HepG2 (cell line): ENCODE measurements around the gene ZAR1L. TPM values are rescaled to one million over a fixed set of nuclear protein-coding genes. Genes with fewer than 3 reads are reported as not detected.

Source experiments
- ATAC-seq: fragments of 200-7000 bp; cut with Tn5 transposase; 3 replicates; pipeline ENCODE4 v1.9.1; 2020; ENCODE audit warnings: mild to moderate bottlenecking, moderate library complexity
- BruUV-seq: library from RNA; stranded (reverse); fragments of 400-500 nt; replicated peaks from 2 replicates; lab custom pipeline; 2021; lab: Mats Ljungman, UMichigan
- CTCF ChIA-PET: fragments of 300-600 bp; formaldehyde crosslinking; extraction: SDS; loops from one replicate; lab custom pipeline; 2021; ENCODE audit warnings: low total read pairs, inconsistent platforms, low intra/inter-chr PET ratio; lab: Yijun Ruan, JAX
- POLR2A ChIA-PET: fragments of 350-600 bp; sonication (Branson Sonifier 250); formaldehyde crosslinking; loops from one replicate; lab custom pipeline; 2020; ENCODE audit warnings: antibody characterized with exemption, inconsistent platforms; lab: Yijun Ruan, JAX
- DNase-seq: peaks from one replicate; pipeline ENCODE4 v3.0.0-alpha.2; 2015; ENCODE audit warnings: low spot score
- FAIRE-seq: peaks from 3 replicates; lab custom pipeline; 2011; peaks lifted over from hg19 to GRCh38; lab: Jason Lieb, UNC
- H2AFZ ChIP-seq: one replicate; pipeline ENCODE4 v1.6.1; 2011; ENCODE audit warnings: low read length, inconsistent platforms
- H3K27ac ChIP-seq: fragments of 300-600 bp; 3 replicates; pipeline ENCODE4 v1.8.0; 2011; ENCODE audit warnings: mixed run types, mild to moderate bottlenecking, mixed read lengths, low read length, inconsistent platforms; ENCODE audit not compliant: insufficient read depth; ENCODE audit errors: extremely low read length
- H3K27me3 ChIP-seq, 2 experiments: fragments of 200-600 bp in 1 of 2; 2 replicates in 1 of 2; 3 replicates in 1 of 2; pipeline versions ENCODE4 v1.6.0 to v1.8.0; 2011; ENCODE audit warnings: low read length in 2 of 2, mild to moderate bottlenecking in 2 of 2, moderate library complexity in 2 of 2, inconsistent platforms in 1 of 2; ENCODE audit not compliant: insufficient read depth in 2 of 2, control insufficient read depth in 1 of 2
- H3K36me3 ChIP-seq, 2 experiments: fragments of 200-600 bp in 1 of 2; replicated peaks in 1 of 2; 2 replicates in 1 of 2; 3 replicates in 1 of 2; pipeline versions ENCODE4 v1.5.1 to v1.8.0; 2011; ENCODE audit warnings: low read length in 2 of 2, inconsistent platforms in 1 of 2; ENCODE audit not compliant: insufficient read depth in 2 of 2, control insufficient read depth in 1 of 2
- H3K4me1 ChIP-seq: 2 replicates; pipeline ENCODE4 v1.5.1; 2012; ENCODE audit warnings: low read length, inconsistent platforms; ENCODE audit not compliant: insufficient read depth
- H3K4me2 ChIP-seq: 2 replicates; pipeline ENCODE4 v1.6.0; 2011; ENCODE audit warnings: low read depth, low read length, inconsistent platforms
- H3K4me3 ChIP-seq, 3 experiments: fragments of 200-600 bp in 1 of 3; sonication (generic), shearing (Covaris generic) in 1 of 3; replicated peaks in 1 of 3; 2 replicates each; pipeline ENCODE4 v1.5.1; 2011 to 2016; ENCODE audit warnings: low read length in 3 of 3, inconsistent platforms in 2 of 3, low read depth in 2 of 3, mild to moderate bottlenecking in 2 of 3, control low read depth in 1 of 3, mixed read lengths in 1 of 3; ENCODE audit not compliant: insufficient read depth in 1 of 3
- H3K79me2 ChIP-seq: one replicate; pipeline ENCODE4 v1.6.1; 2011; ENCODE audit warnings: low read length, inconsistent platforms; ENCODE audit not compliant: insufficient read depth
- H3K9ac ChIP-seq: 2 replicates; pipeline ENCODE4 v1.6.0; 2011; ENCODE audit warnings: mild to moderate bottlenecking, low read depth, low read length, inconsistent platforms; ENCODE audit not compliant: insufficient read depth
- H3K9me3 ChIP-seq: 2 replicates; pipeline ENCODE4 v1.5.1; 2012; ENCODE audit warnings: mild to moderate bottlenecking, low read length
- H4K20me1 ChIP-seq: 2 replicates; pipeline ENCODE4 v1.6.0; 2011; ENCODE audit warnings: inconsistent platforms, mild to moderate bottlenecking, low read length, moderate library complexity; ENCODE audit not compliant: insufficient read depth
- AHR ChIP-seq: IDR thresholded peaks from 2 replicates; pipeline ENCODE4 v1.6.1; 2018; ENCODE audit warnings: missing genetic modification reagents, missing compliant biosample characterization
- ATM ChIP-seq: fragments of 450-650 bp; IDR thresholded peaks from 2 replicates; pipeline ENCODE4 v1.7.1; 2017; ENCODE audit warnings: mild to moderate bottlenecking, borderline replicate concordance
- BRD4 ChIP-seq: sonication (generic); formaldehyde crosslinking; IDR thresholded peaks from 2 replicates; pipeline ENCODE4 v1.4.0; 2020; ENCODE audit warnings: missing genetic modification reagents
- CENPT ChIP-seq: sonication (generic); formaldehyde crosslinking; IDR thresholded peaks from 2 replicates; pipeline ENCODE4 v1.8.0; 2022; ENCODE audit warnings: low read depth, mild to moderate bottlenecking, moderate library complexity, missing genetic modification reagents
- KAT8 ChIP-seq: IDR thresholded peaks from 2 replicates; pipeline ENCODE4 v1.6.1; 2016; ENCODE audit warnings: missing genetic modification reagents, missing compliant biosample characterization
- KLF16 ChIP-seq, 2 experiments: sonication (generic) in 1 of 2; formaldehyde crosslinking in 1 of 2; IDR thresholded peaks; 2 replicates each; pipeline versions ENCODE4 v1.6.1 to v1.8.0; 2016 to 2023; ENCODE audit warnings: missing genetic modification reagents in 2 of 2, missing compliant biosample characterization in 1 of 2
- MTF2 ChIP-seq: sonication (generic); formaldehyde crosslinking; IDR thresholded peaks from 2 replicates; pipeline ENCODE4 v1.5.0; 2020; ENCODE audit warnings: missing genetic modification reagents, borderline replicate concordance
- PPARG ChIP-seq: conservative IDR thresholded peaks from 2 replicates; pipeline ENCODE4 v1.6.1; 2016; ENCODE audit warnings: missing biosample characterization, missing genetic modification reagents
- SNRNP70 ChIP-seq: fragments of 200-400 bp; formaldehyde crosslinking; IDR thresholded peaks from 2 replicates; pipeline ENCODE4 v1.6.1; 2017; ENCODE audit warnings: mild to moderate bottlenecking, low read depth, low read length, moderate library complexity
- TMF1 ChIP-seq: sonication (generic); formaldehyde crosslinking; IDR thresholded peaks from 2 replicates; pipeline ENCODE4 v1.8.1; 2022; ENCODE audit warnings: low read depth, missing genetic modification reagents
- TOE1 ChIP-seq: sonication (generic); formaldehyde crosslinking; IDR thresholded peaks from 2 replicates; pipeline ENCODE4 v1.4.0; 2020; ENCODE audit warnings: mild to moderate bottlenecking, missing genetic modification reagents
- ZNF501 ChIP-seq: sonication (generic); formaldehyde crosslinking; IDR thresholded peaks from 2 replicates; pipeline ENCODE4 v1.5.1; 2020; ENCODE audit warnings: mild to moderate bottlenecking, moderate library complexity, missing genetic modification reagents
- ZNF839 ChIP-seq: sonication (generic); formaldehyde crosslinking; IDR thresholded peaks from 2 replicates; pipeline ENCODE4 v1.4.0; 2020; ENCODE audit warnings: missing genetic modification reagents, mild to moderate bottlenecking, borderline replicate concordance
- WGBS: methylation state at CpG from one replicate; pipeline ENCODE4 v1.1.6; 2017; ENCODE audit warnings: low lambda C conversion rate; 5-methylcytosine and 5-hydroxymethylcytosine counted together
- in situ Hi-C: cut with HindIII; loops from 2 replicates; pipeline ENCODE4 v1.10.0; 2017; ENCODE audit warnings: low pct_unique_long_range_greater_than_20kb; ENCODE audit not compliant: extremely low pct_ligation_motif_present
- intact Hi-C: fragments of 100-400 bp; cut with micrococcal nuclease; formaldehyde crosslinking; loops from one replicate; pipeline ENCODE4 v1.10.0; 2022; ENCODE audit not compliant: unreplicated experiment
- polyA plus RNA-seq, 8 experiments: library from polyadenylated mRNA; depleted of rRNA in 3 of 8; stranded (reverse) in 7 of 8; unstranded in 1 of 8; fragments of >200 nt; fragmentation: Illumina TruSeq in 4 of 8; extraction: Trizol in 4 of 8; gene quantifications; 2 replicates each; pipeline versions ENCODE4 v1.2.1 to v1.2.3, GENCODE V29; 2011 to 2016; ENCODE audit warnings: low read depth in 4 of 8, missing spikeins in 1 of 8, mixed read lengths in 1 of 8; ENCODE audit not compliant: insufficient read depth in 1 of 8
- total RNA-seq, 5 experiments: library from RNA; depleted of rRNA; stranded (reverse); fragments of >200 nt; fragmentation: Illumina TruSeq; extraction: Trizol; gene quantifications; 2 replicates each; pipeline ENCODE4 v1.2.3, GENCODE V29; 2016; ENCODE audit warnings: low read depth in 1 of 5
- TF ChIP-seq, protein P1 (sequence below): sonication (generic); formaldehyde crosslinking; IDR thresholded peaks from 2 replicates; pipeline ENCODE4 v1.4.0; 2020; ENCODE audit warnings: missing genetic modification reagents
- TF ChIP-seq, protein P2 (sequence below): IDR thresholded peaks from 2 replicates; pipeline ENCODE4 v1.6.1; 2016; ENCODE audit warnings: missing biosample characterization, missing genetic modification reagents, low read depth
- TF ChIP-seq, protein P3 (sequence below): sonication (generic); formaldehyde crosslinking; IDR thresholded peaks from 2 replicates; pipeline ENCODE4 v1.4.0; 2020; ENCODE audit warnings: missing genetic modification reagents, borderline replicate concordance

Gene ZAR1L
- total and polyA plus RNA-seq, 2 of the 13 experiments (the other 11 are each of a cell fraction or from before 2014, with no cell fraction given) = 0.09 TPM; not detected in 1

DNA sequence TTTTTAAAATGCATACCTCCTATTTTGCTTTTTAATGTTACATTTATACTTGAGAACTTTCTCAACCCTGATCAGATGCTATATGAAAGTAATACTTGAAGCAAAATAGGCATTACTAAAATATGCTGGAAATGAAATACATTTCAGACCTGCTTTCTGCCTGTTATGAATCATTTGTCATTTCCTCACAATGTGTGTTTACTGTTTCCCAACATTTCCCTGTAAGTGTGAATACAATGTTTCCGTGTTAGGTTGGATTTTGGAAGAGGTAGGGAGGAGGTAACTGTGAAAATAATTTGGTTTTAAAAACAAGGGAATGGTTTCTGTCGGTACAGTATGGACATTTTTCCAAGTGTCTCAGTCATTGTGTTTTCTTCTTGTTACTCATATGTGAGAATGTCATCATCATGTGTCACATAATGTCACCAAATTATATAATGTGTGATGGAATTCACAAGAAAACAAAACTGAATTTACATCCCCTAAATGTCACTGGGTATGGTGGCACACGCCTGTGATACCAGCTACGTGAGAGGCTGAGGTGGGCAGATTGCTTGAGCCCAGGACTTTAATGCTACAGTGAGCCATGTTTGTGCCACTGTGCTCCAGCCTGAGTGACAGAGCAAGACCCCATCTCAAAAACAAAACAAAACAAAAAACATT lies 43.0 kb downstream of the ZAR1L start:
- H3K36me3 ChIP-seq = peaks cover 3 to 28% of the 10 kb centered on the region in 2 experiments; a peak in 4 of 5 replicates
- peaks cover 12% of the 10 kb centered on the region for H3K4me1 ChIP-seq
- no peaks in the 10 kb centered on the region for H3K79me2 ChIP-seq
- intact Hi-C loops = no loop called here
- H4K20me1 ChIP-seq = no peaks in the 10 kb centered on the region
- H3K4me2 ChIP-seq = no peak overlapping the region
- H2AFZ ChIP-seq = no peak overlapping the region
- no peaks in the 10 kb centered on the region for H3K27me3 ChIP-seq
- POLR2A ChIA-PET = no interaction called here
- no TSS peak for BruUV-seq
- 91% methylated on average over 4 of the region's 4 CpGs for WGBS
- no peak for FAIRE-seq
- H3K9ac ChIP-seq = no peak overlapping the region
- DNase-seq = no peak
- ATAC-seq = no peak
- H3K4me3 ChIP-seq = no peak overlapping the region
- no peaks in the 10 kb centered on the region for H3K9me3 ChIP-seq
- no peak overlapping the region for H3K27ac ChIP-seq
- in situ Hi-C loops = no loop called here
- CTCF ChIA-PET = no interaction called here
- TF ChIP-seq ATM (no peak), KLF16 (CRISPR knock-in tag; IDR thresholded peaks at IDR 0.05) (no peak), ZNF501 (CRISPR knock-in tag) (no peak), AHR (no peak), ZNF839 (CRISPR knock-in tag) (no peak), SNRNP70 (no peak), KAT8 (CRISPR knock-in tag) (no peak), PPARG (CRISPR knock-in tag) (no peak), TMF1 (CRISPR knock-in tag) (no peak), TOE1 (CRISPR knock-in tag) (no peak), BRD4 (CRISPR knock-in tag) (no peak), CENPT (CRISPR knock-in tag) (no peak), MTF2 (CRISPR knock-in tag) (no peak)
- TF ChIP-seq, protein P1, sequence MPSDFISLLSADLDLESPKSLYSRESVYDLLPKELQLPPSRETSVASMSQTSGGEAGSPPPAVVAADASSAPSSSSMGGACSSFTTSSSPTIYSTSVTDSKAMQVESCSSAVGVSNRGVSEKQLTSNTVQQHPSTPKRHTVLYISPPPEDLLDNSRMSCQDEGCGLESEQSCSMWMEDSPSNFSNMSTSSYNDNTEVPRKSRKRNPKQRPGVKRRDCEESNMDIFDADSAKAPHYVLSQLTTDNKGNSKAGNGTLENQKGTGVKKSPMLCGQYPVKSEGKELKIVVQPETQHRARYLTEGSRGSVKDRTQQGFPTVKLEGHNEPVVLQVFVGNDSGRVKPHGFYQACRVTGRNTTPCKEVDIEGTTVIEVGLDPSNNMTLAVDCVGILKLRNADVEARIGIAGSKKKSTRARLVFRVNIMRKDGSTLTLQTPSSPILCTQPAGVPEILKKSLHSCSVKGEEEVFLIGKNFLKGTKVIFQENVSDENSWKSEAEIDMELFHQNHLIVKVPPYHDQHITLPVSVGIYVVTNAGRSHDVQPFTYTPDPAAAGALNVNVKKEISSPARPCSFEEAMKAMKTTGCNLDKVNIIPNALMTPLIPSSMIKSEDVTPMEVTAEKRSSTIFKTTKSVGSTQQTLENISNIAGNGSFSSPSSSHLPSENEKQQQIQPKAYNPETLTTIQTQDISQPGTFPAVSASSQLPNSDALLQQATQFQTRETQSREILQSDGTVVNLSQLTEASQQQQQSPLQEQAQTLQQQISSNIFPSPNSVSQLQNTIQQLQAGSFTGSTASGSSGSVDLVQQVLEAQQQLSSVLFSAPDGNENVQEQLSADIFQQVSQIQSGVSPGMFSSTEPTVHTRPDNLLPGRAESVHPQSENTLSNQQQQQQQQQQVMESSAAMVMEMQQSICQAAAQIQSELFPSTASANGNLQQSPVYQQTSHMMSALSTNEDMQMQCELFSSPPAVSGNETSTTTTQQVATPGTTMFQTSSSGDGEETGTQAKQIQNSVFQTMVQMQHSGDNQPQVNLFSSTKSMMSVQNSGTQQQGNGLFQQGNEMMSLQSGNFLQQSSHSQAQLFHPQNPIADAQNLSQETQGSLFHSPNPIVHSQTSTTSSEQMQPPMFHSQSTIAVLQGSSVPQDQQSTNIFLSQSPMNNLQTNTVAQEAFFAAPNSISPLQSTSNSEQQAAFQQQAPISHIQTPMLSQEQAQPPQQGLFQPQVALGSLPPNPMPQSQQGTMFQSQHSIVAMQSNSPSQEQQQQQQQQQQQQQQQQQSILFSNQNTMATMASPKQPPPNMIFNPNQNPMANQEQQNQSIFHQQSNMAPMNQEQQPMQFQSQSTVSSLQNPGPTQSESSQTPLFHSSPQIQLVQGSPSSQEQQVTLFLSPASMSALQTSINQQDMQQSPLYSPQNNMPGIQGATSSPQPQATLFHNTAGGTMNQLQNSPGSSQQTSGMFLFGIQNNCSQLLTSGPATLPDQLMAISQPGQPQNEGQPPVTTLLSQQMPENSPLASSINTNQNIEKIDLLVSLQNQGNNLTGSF (CRISPR knock-in tag) = no peak
- TF ChIP-seq, protein P2, sequence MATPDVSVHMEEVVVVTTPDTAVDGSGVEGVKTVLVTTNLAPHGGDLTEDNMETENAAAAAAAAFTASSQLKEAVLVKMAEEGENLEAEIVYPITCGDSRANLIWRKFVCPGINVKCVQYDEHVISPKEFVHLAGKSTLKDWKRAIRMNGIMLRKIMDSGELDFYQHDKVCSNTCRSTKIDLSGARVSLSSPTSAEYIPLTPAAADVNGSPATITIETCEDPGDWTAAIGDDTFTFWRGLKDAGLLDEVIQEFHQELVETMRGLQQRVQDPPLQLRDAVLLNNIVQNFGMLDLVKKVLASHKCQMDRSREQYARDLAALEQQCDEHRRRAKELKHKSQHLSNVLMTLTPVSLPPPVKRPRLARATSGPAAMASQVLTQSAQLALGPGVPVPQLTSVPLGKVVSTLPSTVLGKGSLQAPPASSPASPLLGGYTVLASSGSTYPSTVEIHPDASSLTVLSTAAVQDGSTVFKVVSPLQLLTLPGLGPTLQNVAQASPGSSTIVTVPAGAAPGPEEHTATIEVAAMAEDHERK = no peak
- TF ChIP-seq, protein P3, sequence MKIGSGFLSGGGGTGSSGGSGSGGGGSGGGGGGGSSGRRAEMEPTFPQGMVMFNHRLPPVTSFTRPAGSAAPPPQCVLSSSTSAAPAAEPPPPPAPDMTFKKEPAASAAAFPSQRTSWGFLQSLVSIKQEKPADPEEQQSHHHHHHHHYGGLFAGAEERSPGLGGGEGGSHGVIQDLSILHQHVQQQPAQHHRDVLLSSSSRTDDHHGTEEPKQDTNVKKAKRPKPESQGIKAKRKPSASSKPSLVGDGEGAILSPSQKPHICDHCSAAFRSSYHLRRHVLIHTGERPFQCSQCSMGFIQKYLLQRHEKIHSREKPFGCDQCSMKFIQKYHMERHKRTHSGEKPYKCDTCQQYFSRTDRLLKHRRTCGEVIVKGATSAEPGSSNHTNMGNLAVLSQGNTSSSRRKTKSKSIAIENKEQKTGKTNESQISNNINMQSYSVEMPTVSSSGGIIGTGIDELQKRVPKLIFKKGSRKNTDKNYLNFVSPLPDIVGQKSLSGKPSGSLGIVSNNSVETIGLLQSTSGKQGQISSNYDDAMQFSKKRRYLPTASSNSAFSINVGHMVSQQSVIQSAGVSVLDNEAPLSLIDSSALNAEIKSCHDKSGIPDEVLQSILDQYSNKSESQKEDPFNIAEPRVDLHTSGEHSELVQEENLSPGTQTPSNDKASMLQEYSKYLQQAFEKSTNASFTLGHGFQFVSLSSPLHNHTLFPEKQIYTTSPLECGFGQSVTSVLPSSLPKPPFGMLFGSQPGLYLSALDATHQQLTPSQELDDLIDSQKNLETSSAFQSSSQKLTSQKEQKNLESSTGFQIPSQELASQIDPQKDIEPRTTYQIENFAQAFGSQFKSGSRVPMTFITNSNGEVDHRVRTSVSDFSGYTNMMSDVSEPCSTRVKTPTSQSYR (CRISPR knock-in tag) = no peak
